K562 (cell line): ENCODE results near the gene WDR54. TPM values are rescaled to one million over a fixed set of nuclear protein-coding genes. Genes with fewer than 3 reads are reported as not detected.

Source experiments
- CBX2 ChIP-seq: fragments of 200-600 bp; sonication (generic); IDR thresholded peaks from one replicate; pipeline ENCODE4 v1.6.1; 2012; ENCODE audit warnings: mild to moderate bottlenecking, low read length, inconsistent platforms; ENCODE audit not compliant: insufficient read depth, poor library complexity, severe bottlenecking
- CCAR2 ChIP-seq: fragments of 200-400 bp; formaldehyde crosslinking; IDR thresholded peaks from 2 replicates; pipeline ENCODE4 v1.6.1; 2017; ENCODE audit warnings: mild to moderate bottlenecking, low read depth, low read length
- DNMT1 ChIP-seq: fragments of 450-650 bp; IDR thresholded peaks from 2 replicates; pipeline ENCODE4 v1.6.1; 2016; ENCODE audit warnings: antibody characterized with exemption, mild to moderate bottlenecking
- E2F8 ChIP-seq: fragments of 450-650 bp; IDR thresholded peaks from 2 replicates; pipeline ENCODE4 v1.7.1; 2018; ENCODE audit warnings: mild to moderate bottlenecking, low read depth; ENCODE audit not compliant: partially characterized antibody
- EP300 ChIP-seq: IDR thresholded peaks from 2 replicates; pipeline ENCODE4 v1.6.1; 2012; ENCODE audit warnings: low read length, improper control_type of control experiment
- EWSR1 ChIP-seq: fragments of 450-650 bp; IDR thresholded peaks from 2 replicates; pipeline ENCODE4 v1.6.1; 2018; ENCODE audit warnings: borderline replicate concordance, mild to moderate bottlenecking, low read depth, moderate library complexity; ENCODE audit not compliant: partially characterized antibody
- GATA2 ChIP-seq: sonication (generic); formaldehyde crosslinking; IDR thresholded peaks from 2 replicates; pipeline ENCODE4 v1.4.0; 2020; ENCODE audit warnings: mild to moderate bottlenecking, missing genetic modification reagents
- HLTF ChIP-seq: fragments of 450-650 bp; IDR thresholded peaks from 2 replicates; pipeline ENCODE4 v1.6.1; 2016
- IRF9 ChIP-seq: fragments of 450-650 bp; IDR thresholded peaks from 2 replicates; pipeline ENCODE4 v1.6.1; 2016; ENCODE audit warnings: missing biosample characterization, missing genetic modification characterization
- KAT2B ChIP-seq: IDR thresholded peaks from one replicate; pipeline ENCODE4 v1.6.1; 2012; ENCODE audit warnings: low read depth, mild to moderate bottlenecking, control low read depth, inconsistent platforms, low read length, moderate library complexity
- KAT7 ChIP-seq: sonication (generic); formaldehyde crosslinking; IDR thresholded peaks from 2 replicates; pipeline ENCODE4 v1.8.0; 2022; ENCODE audit warnings: missing genetic modification reagents, mild to moderate bottlenecking, borderline replicate concordance
- MBD2 ChIP-seq: sonication (generic); IDR thresholded peaks from 2 replicates; pipeline ENCODE4 v1.6.1; 2016; ENCODE audit warnings: low read depth, borderline replicate concordance
- MCM5 ChIP-seq: fragments of 450-650 bp; IDR thresholded peaks from 2 replicates; pipeline ENCODE4 v1.6.1; 2016; ENCODE audit warnings: low read depth
- MEF2A ChIP-seq: IDR thresholded peaks from 2 replicates; pipeline ENCODE4 v1.6.1; 2011; ENCODE audit warnings: low read depth, mild to moderate bottlenecking, low read length, moderate library complexity; ENCODE audit not compliant: control insufficient read depth
- MEF2D ChIP-seq: conservative IDR thresholded peaks from 2 replicates; pipeline ENCODE4 v1.6.1; 2016; ENCODE audit warnings: low read depth, missing genetic modification characterization, missing compliant biosample characterization
- POLR2A ChIP-seq: fragments of 450-650 bp; conservative IDR thresholded peaks from 2 replicates; pipeline ENCODE4 v1.6.1; 2016
- PRPF4 ChIP-seq: fragments of 200-400 bp; formaldehyde crosslinking; IDR thresholded peaks from one replicate; pipeline ENCODE4 v1.6.1; 2017; ENCODE audit warnings: low read length, low read depth, mild to moderate bottlenecking; ENCODE audit not compliant: insufficient read depth, poor library complexity, severe bottlenecking
- SNAPC5 ChIP-seq: fragments of 250-450 bp; sonication (Bioruptor Pico); IDR thresholded peaks from 2 replicates; pipeline ENCODE4 v1.8.0; 2021; ENCODE audit warnings: moderate library complexity, mild to moderate bottlenecking, inconsistent platforms
- TAL1 ChIP-seq: fragments of 450-650 bp; IDR thresholded peaks from 2 replicates; pipeline ENCODE4 v1.6.1; 2016; ENCODE audit warnings: mild to moderate bottlenecking
- TCFL5 ChIP-seq: fragments of 250-450 bp; sonication (Bioruptor Pico); conservative IDR thresholded peaks from 2 replicates; pipeline ENCODE4 v1.6.1; 2021; ENCODE audit warnings: mild to moderate bottlenecking, moderate library complexity, matching md5 sums
- THAP12 ChIP-seq: fragments of 250-450 bp; sonication (Bioruptor Pico); IDR thresholded peaks from 2 replicates; pipeline ENCODE4 v1.9.0; 2021; ENCODE audit warnings: mild to moderate bottlenecking, inconsistent platforms
- XRCC4 ChIP-seq: IDR thresholded peaks from one replicate; pipeline ENCODE4 v1.6.1; 2011; ENCODE audit not compliant: insufficient read depth, insufficient read length; ENCODE audit errors: extremely low read depth
- ZNF384 ChIP-seq: IDR thresholded peaks from 2 replicates; pipeline ENCODE4 v1.6.1; 2012; ENCODE audit warnings: low read depth, low read length, improper control_type of control experiment
- polyA plus RNA-seq, 8 experiments: library from polyadenylated mRNA; depleted of rRNA in 4 of 8; stranded (reverse) in 5 of 8; unstranded in 3 of 8; fragments of >200 nt; fragmentation: Nextera tagmentation in 2 of 8; fragmentation: Illumina TruSeq in 1 of 8; extraction: Ambion mirVana in 2 of 8; extraction: Trizol in 1 of 8; gene quantifications; 2 replicates each; pipeline versions ENCODE4 v1.2.1 to v1.2.3, GENCODE V29; 2011 to 2014; ENCODE audit warnings: inconsistent platforms in 1 of 8, missing spikeins in 1 of 8
- total RNA-seq, 7 experiments: library from RNA; depleted of rRNA in 6 of 7; stranded (reverse); fragments of >200 nt in 6 of 7; fragmentation: Illumina TruSeq in 2 of 7; extraction: Trizol in 2 of 7; gene quantifications; 2 replicates each; pipeline versions ENCODE4 v1.2.1 to v1.2.3, GENCODE V29; 2011 to 2021; ENCODE audit warnings: low replicate concordance in 1 of 7

WDR54 gene
- total and polyA plus RNA-seq, 9 of the 15 experiments (the other 6 are each of a cell fraction or from before 2014, with no cell fraction given) = 5.2 to 15.2 (median 7.4) TPM

GRCh38 chr2:74391580-74392448 lies 29.7 kb upstream of the WDR54 start (continued):
- no peak for TF ChIP-seq HLTF
- no peak for TF ChIP-seq MCM5
- peak; percentile 55; the same call in 1 of the 2 replicates for TF ChIP-seq POLR2A
- no peak for TF ChIP-seq XRCC4
- no peak for TF ChIP-seq CBX2
- TF ChIP-seq IRF9 (tag) = no peak
- TF ChIP-seq TCFL5 (CRISPR knock-in tag) = no peak
- TF ChIP-seq DNMT1 = no peak
- TF ChIP-seq PRPF4 = no peak
- TF ChIP-seq MBD2 = 0 out of 2 replicates have a peak, but pooled peaks have one; percentile 43
- no peak for TF ChIP-seq SNAPC5
- TF ChIP-seq EWSR1 = no peak
- no peak for TF ChIP-seq KAT2B
- no peak for TF ChIP-seq EP300
- no peak; the same call in 1 of the 2 replicates for TF ChIP-seq TAL1
- peak; percentile 49 for TF ChIP-seq E2F8
- TF ChIP-seq THAP12 (CRISPR knock-in tag) = peak; percentile 14; the same call in 1 of the 2 replicates
- no peak for TF ChIP-seq MEF2A
- no peak for TF ChIP-seq CCAR2
- TF ChIP-seq GATA2 (CRISPR knock-in tag) = peak; percentile 50; the same call in 1 of the 2 replicates
- TF ChIP-seq KAT7 (CRISPR knock-in tag) = peak; percentile 44; the same call in 1 of the 2 replicates
- no peak for TF ChIP-seq ZNF384
- no peak for TF ChIP-seq MEF2D (tag)
